HCT116 (cell line): ENCODE results near the gene CERS4. TPM values are rescaled to one million over a fixed set of nuclear protein-coding genes. Genes with fewer than 3 reads are reported as not detected.

Experiments
- ATAC-seq: fragments of 200-7000 bp; cut with Tn5 transposase; 2 replicates; pipeline ENCODE4 v1.9.1; 2020; ENCODE audit warnings: mild to moderate bottlenecking, moderate library complexity
- BruUV-seq: library from RNA; stranded (reverse); fragments of 400-500 nt; replicated peaks from 2 replicates; lab custom pipeline; 2021; lab: Mats Ljungman, UMichigan
- CTCF ChIA-PET: fragments of 300-600 bp; sonication (Branson Sonifier 250); formaldehyde crosslinking; loops from one replicate; lab custom pipeline; 2021; ENCODE audit warnings: antibody characterized with exemption; lab: Charles Lee
- POLR2A ChIA-PET: fragments of 300-600, 350-600 bp; sonication (Branson Sonifier 250); formaldehyde crosslinking; loops from one replicate; lab custom pipeline; 2021; ENCODE audit warnings: antibody characterized with exemption; lab: Charles Lee
- RAD21 ChIA-PET, 2 experiments: fragments of 300-600 bp; sonication (Branson Sonifier 250); formaldehyde crosslinking; loops; one replicate each; lab custom pipeline; 2023; ENCODE audit warnings: low total read pairs in 2 of 2; ENCODE audit not compliant: uncharacterized antibody in 2 of 2, unreplicated experiment in 2 of 2, low non-redundant PET in 1 of 2; lab: Charles Lee
- DNase-seq: peaks from one replicate; pipeline ENCODE4 v3.0.0-alpha.2; 2010; ENCODE audit warnings: low read depth, low spot score
- H2AFZ ChIP-seq: fragments of 200-600 bp; shearing (Covaris generic), sonication (generic); 2 replicates; pipeline ENCODE4 v1.6.1; 2017; ENCODE audit warnings: low read depth, mixed run types, mixed read lengths, antibody characterized with exemption, low read length; ENCODE audit not compliant: poor library complexity, severe bottlenecking
- H3K27ac ChIP-seq: 2 replicates; pipeline ENCODE4 v1.5.1; 2012; ENCODE audit warnings: low read depth, low read length
- H3K27me3 ChIP-seq: fragments of 200-600 bp; sonication (generic); 2 replicates; pipeline ENCODE4 v1.6.1; 2016; ENCODE audit warnings: mixed run types, low read length, mixed read lengths; ENCODE audit not compliant: insufficient read depth
- H3K36me3 ChIP-seq, 2 experiments: fragments of 200-500 bp in 1 of 2; fragments of 200-600 bp in 1 of 2; sonication (Bioruptor generic) in 1 of 2; sonication (generic) in 1 of 2; 2 replicates each; pipeline versions ENCODE4 v1.5.1 to v1.6.1; 2014 to 2016; ENCODE audit warnings: low read length in 2 of 2, inconsistent platforms in 1 of 2, mixed read lengths in 1 of 2, mixed run types in 1 of 2; ENCODE audit not compliant: insufficient read depth in 2 of 2, control insufficient read depth in 1 of 2
- H3K4me1 ChIP-seq, 2 experiments: fragments of 200-600 bp in 1 of 2; sonication (generic) in 1 of 2; 2 replicates each; pipeline versions ENCODE4 v1.5.1 to v1.6.1; 2012 to 2017; ENCODE audit warnings: low read length in 2 of 2, inconsistent platforms in 1 of 2, mild to moderate bottlenecking in 1 of 2, mixed read lengths in 1 of 2, mixed run types in 1 of 2, moderate library complexity in 1 of 2; ENCODE audit not compliant: insufficient read depth in 2 of 2, control insufficient read depth in 1 of 2
- H3K4me2 ChIP-seq: fragments of 200-600 bp; sonication (generic); 2 replicates; pipeline ENCODE4 v1.6.1; 2017; ENCODE audit warnings: mixed run types, low read length, mixed read lengths
- H3K4me3 ChIP-seq, 2 experiments: fragments of 200-600 bp in 1 of 2; sonication (generic) in 1 of 2; replicated peaks in 1 of 2; 2 replicates each; pipeline ENCODE4 v1.5.1; 2011 to 2016; ENCODE audit warnings: low read length in 2 of 2, control low read depth in 1 of 2, low read depth in 1 of 2, mild to moderate bottlenecking in 1 of 2, mixed read lengths in 1 of 2, mixed run types in 1 of 2
- H3K79me2 ChIP-seq: fragments of 200-600 bp; sonication (generic); 2 replicates; pipeline ENCODE4 v1.6.1; 2017; ENCODE audit warnings: mild to moderate bottlenecking, mixed run types, low read length, moderate library complexity, mixed read lengths; ENCODE audit not compliant: insufficient read depth
- H3K9ac ChIP-seq: fragments of 200-600 bp; sonication (generic); 2 replicates; pipeline ENCODE4 v1.6.1; 2016; ENCODE audit warnings: low read length, mixed read lengths
- H3K9me2 ChIP-seq: fragments of 200-600 bp; sonication (generic), shearing (Covaris generic); 2 replicates; pipeline ENCODE4 v1.6.1; 2017; ENCODE audit warnings: mixed run types, mild to moderate bottlenecking, moderate library complexity; ENCODE audit not compliant: insufficient read depth
- H3K9me3 ChIP-seq, 2 experiments: fragments of 200-500 bp in 1 of 2; fragments of 200-600 bp in 1 of 2; sonication (Bioruptor generic) in 1 of 2; sonication (generic) in 1 of 2; 2 replicates each; pipeline ENCODE4 v1.6.1; 2014 to 2017; ENCODE audit warnings: low read length in 2 of 2, mixed read lengths in 2 of 2, inconsistent platforms in 1 of 2, low read depth in 1 of 2, mild to moderate bottlenecking in 1 of 2, mixed run types in 1 of 2, moderate library complexity in 1 of 2; ENCODE audit not compliant: control insufficient read depth in 1 of 2, insufficient read depth in 1 of 2
- H4K20me1 ChIP-seq: fragments of 200-600 bp; sonication (generic), shearing (Covaris generic); 2 replicates; pipeline ENCODE4 v1.6.1; 2017; ENCODE audit warnings: mixed run types, mild to moderate bottlenecking, moderate library complexity; ENCODE audit not compliant: insufficient read depth
- CEBPB ChIP-seq: IDR thresholded peaks from 2 replicates; pipeline ENCODE4 v1.6.1; 2012; ENCODE audit warnings: low read depth
- EGR1 ChIP-seq: IDR thresholded peaks from 2 replicates; pipeline ENCODE4 v1.6.1; 2012; ENCODE audit warnings: low read depth
- EZH2phosphoT487 ChIP-seq: fragments of 200-600 bp; IDR thresholded peaks from 2 replicates; pipeline ENCODE4 v1.6.1; 2018; ENCODE audit warnings: antibody characterized with exemption, borderline replicate concordance
- MAX ChIP-seq: IDR thresholded peaks from 2 replicates; pipeline ENCODE4 v1.6.1; 2012
- POLR2A ChIP-seq: IDR thresholded peaks from 2 replicates; pipeline ENCODE4 v1.7.0; 2011; ENCODE audit warnings: borderline replicate concordance; ENCODE audit not compliant: insufficient read depth, insufficient read length; ENCODE audit errors: extremely low read depth
- POLR2AphosphoS5 ChIP-seq: IDR thresholded peaks from 2 replicates; pipeline ENCODE4 v1.6.1; 2011; ENCODE audit warnings: mild to moderate bottlenecking, low read depth, low read length, moderate library complexity
- REST ChIP-seq: IDR thresholded peaks from 2 replicates; pipeline ENCODE4 v1.6.1; 2012; ENCODE audit warnings: low read depth
- SIN3A ChIP-seq: IDR thresholded peaks from 2 replicates; pipeline ENCODE4 v1.6.1; 2012; ENCODE audit warnings: low read depth
- SRF ChIP-seq: IDR thresholded peaks from 2 replicates; pipeline ENCODE4 v1.6.1; 2012; ENCODE audit warnings: low read depth
- YY1 ChIP-seq: IDR thresholded peaks from 2 replicates; pipeline ENCODE4 v1.6.1; 2011; ENCODE audit warnings: low read length, low read depth, moderate library complexity, mild to moderate bottlenecking; ENCODE audit not compliant: insufficient replicate concordance; ENCODE audit errors: extremely low read depth
- ZNF274 ChIP-seq: fragments of 200-500 bp; sonication (Bioruptor generic); IDR thresholded peaks from 2 replicates; pipeline ENCODE4 v1.6.1; 2014; ENCODE audit warnings: mild to moderate bottlenecking, low read depth, low read length, inconsistent platforms
- intact Hi-C: fragments of 100-400 bp; cut with micrococcal nuclease; formaldehyde crosslinking; loops from 2 replicates; pipeline ENCODE4 v1.10.0; 2022
- total RNA-seq: library from RNA; stranded (reverse); gene quantifications from one replicate; pipeline ENCODE4 v1.2.1, GENCODE V29; 2021; ENCODE audit not compliant: unreplicated experiment

The CERS4 gene
- total RNA-seq, 1 experiment from 2014 or later: 26.0 TPM

- TF ChIP-seq REST: no peak
- TF ChIP-seq POLR2AphosphoS5: no peak
- no peak for TF ChIP-seq MAX
- no peak for TF ChIP-seq EZH2phosphoT487
- no peak for TF ChIP-seq SRF
These were observed 101.3 kb downstream of the CERS4 start (continued) for GRCh38 chr19:8310342-8311055.

- DNase-seq (no peak), ATAC-seq (no peak)
- no TSS peak for BruUV-seq
- intact Hi-C loops: no loop called here
- H3K9ac ChIP-seq: no peak overlapping the region
- peaks cover 13% of the 10 kb centered on the region for H3K79me2 ChIP-seq
- H2AFZ ChIP-seq: no peak overlapping the region
- H3K4me2 ChIP-seq: no peak overlapping the region
- H3K9me2 ChIP-seq: no peaks in the 10 kb centered on the region
- no peak overlapping the region for H3K4me3 ChIP-seq
- ChIA-PET CTCF (no interaction called here), RAD21 (no interaction called here), POLR2A (interaction anchor here (1.2 kb wide), 1 partner anchor 10 kb away, joined by 4 read pairs; the partner anchor contains the start of genes NDUFA7 and RPS28)
- H3K9me3 ChIP-seq: no peaks in the 10 kb centered on the region
- H3K4me1 ChIP-seq: peaks cover 6 to 35% of the 10 kb centered on the region in 2 experiments
- H3K36me3 ChIP-seq: peaks cover 19 to 36% of the 10 kb centered on the region in 2 experiments; a peak in 3 of 4 replicates
- H4K20me1 ChIP-seq: no peaks in the 10 kb centered on the region
- H3K27me3 ChIP-seq: no peaks in the 10 kb centered on the region
- no peak overlapping the region for H3K27ac ChIP-seq
- TF ChIP-seq MAX (no peak), POLR2AphosphoS5 (no peak), YY1 (no peak), SIN3A (no peak), ZNF274 (no peak), EGR1 (no peak), REST (no peak), CEBPB (no peak), POLR2A (no peak)
These were observed 102.5 kb downstream of the CERS4 start for GRCh38 chr19:8311461-8312260.
